Breast epithelium (tissue), 3 donors: ENCODE results near the gene PANK1.

Source experiments
- POLR2A ChIP-seq: fragments of 450-650 bp; IDR thresholded peaks from one replicate; pipeline ENCODE4 v1.6.1; 2016; ENCODE audit warnings: antibody characterized with exemption, mild to moderate bottlenecking, moderate library complexity
- POLR2AphosphoS5 ChIP-seq, 3 donors: sonication (generic); formaldehyde crosslinking; IDR thresholded peaks; one replicate each; pipeline ENCODE4 v1.6.1; 2017; ENCODE audit warnings: antibody characterized with exemption in 3 of 3
- TF ChIP-seq, protein P1 (sequence below), 3 donors: fragments of 450-650 bp; IDR thresholded peaks; one replicate each; pipeline ENCODE4 v1.5.1; 2016 to 2017; ENCODE audit warnings: antibody characterized with exemption in 3 of 3, mild to moderate bottlenecking in 3 of 3, moderate library complexity in 3 of 3

DNA sequence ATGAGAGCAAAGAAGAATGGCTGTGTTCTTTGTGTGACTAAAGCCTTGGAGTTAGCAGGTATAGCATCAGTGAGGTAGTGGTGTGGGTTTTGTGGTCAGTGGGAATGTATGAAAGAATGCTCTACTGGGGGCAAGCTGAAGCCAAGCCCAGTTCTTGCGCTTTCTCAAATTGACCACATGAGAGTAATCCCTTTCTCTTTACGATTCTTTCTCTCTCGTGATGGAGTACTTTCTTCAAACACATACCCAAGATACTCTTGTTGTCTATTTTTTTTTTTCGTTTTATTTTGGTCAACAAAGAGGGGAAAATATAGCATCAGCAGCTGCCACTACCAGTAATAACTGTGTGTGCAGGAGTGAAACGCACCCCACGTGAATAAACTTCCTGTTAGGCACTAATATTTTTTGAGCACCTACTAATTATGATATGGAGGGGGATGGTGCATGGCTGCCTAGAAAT, 8.4 kb upstream of the PANK1 start:
- TF ChIP-seq, protein P1, sequence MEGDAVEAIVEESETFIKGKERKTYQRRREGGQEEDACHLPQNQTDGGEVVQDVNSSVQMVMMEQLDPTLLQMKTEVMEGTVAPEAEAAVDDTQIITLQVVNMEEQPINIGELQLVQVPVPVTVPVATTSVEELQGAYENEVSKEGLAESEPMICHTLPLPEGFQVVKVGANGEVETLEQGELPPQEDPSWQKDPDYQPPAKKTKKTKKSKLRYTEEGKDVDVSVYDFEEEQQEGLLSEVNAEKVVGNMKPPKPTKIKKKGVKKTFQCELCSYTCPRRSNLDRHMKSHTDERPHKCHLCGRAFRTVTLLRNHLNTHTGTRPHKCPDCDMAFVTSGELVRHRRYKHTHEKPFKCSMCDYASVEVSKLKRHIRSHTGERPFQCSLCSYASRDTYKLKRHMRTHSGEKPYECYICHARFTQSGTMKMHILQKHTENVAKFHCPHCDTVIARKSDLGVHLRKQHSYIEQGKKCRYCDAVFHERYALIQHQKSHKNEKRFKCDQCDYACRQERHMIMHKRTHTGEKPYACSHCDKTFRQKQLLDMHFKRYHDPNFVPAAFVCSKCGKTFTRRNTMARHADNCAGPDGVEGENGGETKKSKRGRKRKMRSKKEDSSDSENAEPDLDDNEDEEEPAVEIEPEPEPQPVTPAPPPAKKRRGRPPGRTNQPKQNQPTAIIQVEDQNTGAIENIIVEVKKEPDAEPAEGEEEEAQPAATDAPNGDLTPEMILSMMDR (IDR thresholded peaks at IDR 0.05) = no peak
- TF ChIP-seq POLR2A (no peak), POLR2AphosphoS5 (IDR thresholded peaks at IDR 0.05) (no peak)
